Lower lobe of right lung (tissue), 2 donors: ENCODE measurements around the gene WDR3. TPM values are rescaled to one million over a fixed set of nuclear protein-coding genes. Genes with fewer than 3 reads are reported as not detected.

Experiments used
- ATAC-seq, 2 donors: fragments of 200-7000 bp; cut with Tn5 transposase; one replicate each; pipeline ENCODE4 v1.9.1; 2020 to 2022; ENCODE audit warnings: mild to moderate bottlenecking in 2 of 2, moderate library complexity in 2 of 2
- DNase-seq: peaks from one replicate; pipeline ENCODE4 v3.0.0-alpha.2; 2020
- H3K27ac ChIP-seq: fragments of 200-600 bp; one replicate; pipeline ENCODE4 v1.8.0; 2022
- H3K27me3 ChIP-seq: fragments of 200-600 bp; one replicate; pipeline ENCODE4 v1.8.0; 2022; ENCODE audit warnings: low read depth
- H3K36me3 ChIP-seq: fragments of 200-600 bp; one replicate; pipeline ENCODE4 v1.8.0; 2022; ENCODE audit warnings: mild to moderate bottlenecking
- H3K4me1 ChIP-seq: fragments of 200-600 bp; one replicate; pipeline ENCODE4 v1.8.0; 2022
- H3K4me3 ChIP-seq: fragments of 200-600 bp; one replicate; pipeline ENCODE4 v1.8.0; 2022; ENCODE audit warnings: mild to moderate bottlenecking
- H3K9me3 ChIP-seq: fragments of 200-600 bp; one replicate; pipeline ENCODE4 v1.8.0; 2022
- intact Hi-C: fragments of 100-400 bp; cut with DNase I; formaldehyde crosslinking; loops from one replicate; pipeline ENCODE4 v1.11.0; 2022
- total RNA-seq: library from RNA; stranded (reverse); fragmentation: NEBNext Ultra II Directional; extraction: Animal tissue kit (Norgen Biotek cat#: 25700); gene quantifications from one replicate; pipeline ENCODE4 v1.2.1, GENCODE V29; 2021
- TF ChIP-seq, protein P1 (sequence below): fragments of 200-600 bp; IDR thresholded peaks from one replicate; pipeline ENCODE4 v1.8.0; 2022; ENCODE audit warnings: antibody characterized with exemption, mild to moderate bottlenecking
- donor health status: DM: no; HTN: yes; CAD: no; lungs with severe emphysema.

WDR3 gene
- total RNA-seq, 1 donor from 2014 or later = 19.3 TPM

DNA sequence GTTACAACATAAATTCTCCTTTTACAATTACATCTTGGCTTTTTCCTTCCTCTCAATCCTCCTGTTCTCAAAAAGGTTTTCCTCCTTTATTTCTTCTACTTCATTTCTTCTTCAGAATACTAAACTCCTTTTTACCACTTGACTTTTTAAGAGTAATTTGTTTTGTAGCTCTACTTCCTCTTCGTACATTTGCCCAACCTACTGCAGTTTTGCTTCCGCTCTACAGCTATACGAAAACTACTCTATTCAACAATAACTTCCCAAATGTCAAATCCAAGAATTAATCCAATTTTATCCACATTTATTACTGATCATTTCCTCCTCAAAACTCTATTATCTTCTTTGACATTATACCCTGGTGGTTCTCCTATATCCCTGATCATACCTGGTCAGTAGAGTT lies 3.6 kb upstream of the WDR3 start:
- Histone ChIP-seq H3K9me3 (no peaks in the 10 kb centered on the region), H3K4me1 (peaks cover 31% of the 10 kb centered on the region), H3K27ac (no peak overlapping the region), H3K36me3 (no peaks in the 10 kb centered on the region), H3K27me3 (no peaks in the 10 kb centered on the region), H3K4me3 (no peak overlapping the region)
- TF ChIP-seq, protein P1, sequence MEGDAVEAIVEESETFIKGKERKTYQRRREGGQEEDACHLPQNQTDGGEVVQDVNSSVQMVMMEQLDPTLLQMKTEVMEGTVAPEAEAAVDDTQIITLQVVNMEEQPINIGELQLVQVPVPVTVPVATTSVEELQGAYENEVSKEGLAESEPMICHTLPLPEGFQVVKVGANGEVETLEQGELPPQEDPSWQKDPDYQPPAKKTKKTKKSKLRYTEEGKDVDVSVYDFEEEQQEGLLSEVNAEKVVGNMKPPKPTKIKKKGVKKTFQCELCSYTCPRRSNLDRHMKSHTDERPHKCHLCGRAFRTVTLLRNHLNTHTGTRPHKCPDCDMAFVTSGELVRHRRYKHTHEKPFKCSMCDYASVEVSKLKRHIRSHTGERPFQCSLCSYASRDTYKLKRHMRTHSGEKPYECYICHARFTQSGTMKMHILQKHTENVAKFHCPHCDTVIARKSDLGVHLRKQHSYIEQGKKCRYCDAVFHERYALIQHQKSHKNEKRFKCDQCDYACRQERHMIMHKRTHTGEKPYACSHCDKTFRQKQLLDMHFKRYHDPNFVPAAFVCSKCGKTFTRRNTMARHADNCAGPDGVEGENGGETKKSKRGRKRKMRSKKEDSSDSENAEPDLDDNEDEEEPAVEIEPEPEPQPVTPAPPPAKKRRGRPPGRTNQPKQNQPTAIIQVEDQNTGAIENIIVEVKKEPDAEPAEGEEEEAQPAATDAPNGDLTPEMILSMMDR = no peak
- ATAC-seq (no peak), DNase-seq (no peak)
- intact Hi-C loops = no loop called here

DNA sequence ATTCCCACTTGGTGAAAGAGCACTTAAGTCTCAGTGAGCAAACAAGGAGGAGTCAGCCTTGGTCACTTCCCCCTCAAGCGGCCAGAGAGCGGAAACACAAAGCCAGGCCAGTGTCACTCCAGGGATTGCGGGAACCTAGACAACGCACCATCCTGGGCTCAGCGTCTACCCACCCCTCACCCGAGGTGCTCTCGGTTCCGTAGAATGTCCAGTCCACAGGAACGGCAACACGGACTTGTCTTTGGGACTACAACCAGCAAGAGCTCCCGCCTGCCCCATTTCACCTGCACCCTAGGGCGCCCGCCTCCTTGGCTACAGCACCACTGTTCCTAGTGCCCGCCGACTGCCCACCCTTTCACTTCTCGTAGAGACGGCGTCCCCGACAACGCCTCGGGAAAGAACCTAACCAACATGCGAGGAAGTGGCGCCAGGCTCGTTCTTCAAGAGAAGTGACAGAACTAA lies 627 bp upstream of the WDR3 start:
- Histone ChIP-seq H3K4me1 (peaks cover 39% of the 10 kb centered on the region), H3K27me3 (no peaks in the 10 kb centered on the region), H3K4me3 (peak overlapping the region; percentile 84), H3K9me3 (no peaks in the 10 kb centered on the region), H3K36me3 (no peaks in the 10 kb centered on the region), H3K27ac (peak overlapping the region; percentile 92)
- TF ChIP-seq, protein P1 = no peak
- intact Hi-C loops = no loop called here
- ATAC-seq (peak; percentile 93 to 94), DNase-seq (peak; percentile 78)

DNA sequence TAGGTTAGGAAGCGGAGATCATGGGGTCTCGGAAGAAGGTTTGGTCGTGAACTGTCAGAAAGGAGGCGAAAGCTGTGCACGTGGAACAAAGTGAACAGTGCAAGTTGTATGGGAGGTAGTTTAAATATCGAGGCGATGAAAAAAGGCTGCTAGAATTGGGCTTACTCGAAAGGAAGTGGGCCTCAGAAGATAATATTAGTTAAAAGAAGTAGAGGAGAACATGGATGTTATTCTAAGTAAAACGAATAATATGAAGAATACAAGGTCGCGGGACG lies 571 bp downstream of the WDR3 start:
- no peaks in the 10 kb centered on the region for H3K9me3 ChIP-seq
- peaks cover 39% of the 10 kb centered on the region for H3K4me1 ChIP-seq
- no peaks in the 10 kb centered on the region for H3K27me3 ChIP-seq
- ATAC-seq (no peak), DNase-seq (no peak)
- peak overlapping the region; percentile 92 for H3K27ac ChIP-seq
- H3K4me3 ChIP-seq = peak overlapping the region; percentile 84
- intact Hi-C loops = no loop called here
- H3K36me3 ChIP-seq = peaks cover 12% of the 10 kb centered on the region
- TF ChIP-seq, protein P1 = no peak

DNA sequence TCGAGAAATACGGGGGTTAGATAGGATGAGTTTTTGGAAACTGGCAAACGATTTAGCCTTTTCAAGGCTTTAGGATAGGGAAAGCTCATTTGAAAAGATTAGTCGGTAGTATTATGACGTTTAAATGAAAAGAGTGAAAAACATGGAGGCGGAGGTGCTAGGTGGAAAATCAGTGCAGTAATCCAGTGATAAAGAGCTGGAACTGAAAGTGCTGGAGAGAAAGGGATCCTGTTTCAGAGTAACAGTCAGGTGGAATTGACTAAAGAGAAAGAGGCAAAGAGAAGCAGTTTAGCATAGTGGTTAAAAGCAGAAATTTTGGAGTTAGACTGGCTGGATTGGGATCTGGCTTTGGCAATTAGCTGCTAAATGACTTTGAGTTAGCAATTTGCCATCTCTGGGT lies 945 bp downstream of the WDR3 start:
- DNase-seq = no peak
- no peaks in the 10 kb centered on the region for H3K9me3 ChIP-seq
- H3K36me3 ChIP-seq = peaks cover 16% of the 10 kb centered on the region
- H3K27ac ChIP-seq = peak overlapping the region; percentile 92
- peak overlapping the region; percentile 84 for H3K4me3 ChIP-seq
- no peaks in the 10 kb centered on the region for H3K27me3 ChIP-seq
- TF ChIP-seq, protein P1 = no peak
- no peak for ATAC-seq
- peaks cover 39% of the 10 kb centered on the region for H3K4me1 ChIP-seq
- intact Hi-C loops = no loop called here

DNA sequence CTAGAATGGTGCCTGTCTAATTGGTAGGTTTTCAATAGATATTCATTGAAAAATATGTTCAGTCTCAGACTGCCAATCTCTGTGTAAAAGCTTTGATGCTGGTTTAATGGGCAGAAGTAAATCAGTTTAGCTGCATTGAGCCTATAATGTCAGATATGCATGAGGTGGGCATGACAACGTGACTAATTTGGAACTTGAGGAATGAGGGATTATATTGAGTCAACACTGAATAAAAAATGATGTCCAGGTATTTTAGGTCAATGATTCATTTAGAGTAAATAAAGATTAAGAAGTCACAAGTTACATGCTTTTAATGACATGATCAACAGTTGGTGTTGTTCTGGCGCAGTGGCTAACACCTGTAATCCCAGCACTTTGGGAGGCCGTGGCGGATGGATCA lies 3.0 kb downstream of the WDR3 start:
- H3K4me1 ChIP-seq = peaks cover 29% of the 10 kb centered on the region
- ATAC-seq (no peak), DNase-seq (no peak)
- no peak overlapping the region for H3K4me3 ChIP-seq
- H3K27ac ChIP-seq = no peak overlapping the region
- no peaks in the 10 kb centered on the region for H3K9me3 ChIP-seq
- H3K36me3 ChIP-seq = peaks cover 35% of the 10 kb centered on the region
- TF ChIP-seq, protein P1 = no peak
- intact Hi-C loops = no loop called here
- no peaks in the 10 kb centered on the region for H3K27me3 ChIP-seq

DNA sequence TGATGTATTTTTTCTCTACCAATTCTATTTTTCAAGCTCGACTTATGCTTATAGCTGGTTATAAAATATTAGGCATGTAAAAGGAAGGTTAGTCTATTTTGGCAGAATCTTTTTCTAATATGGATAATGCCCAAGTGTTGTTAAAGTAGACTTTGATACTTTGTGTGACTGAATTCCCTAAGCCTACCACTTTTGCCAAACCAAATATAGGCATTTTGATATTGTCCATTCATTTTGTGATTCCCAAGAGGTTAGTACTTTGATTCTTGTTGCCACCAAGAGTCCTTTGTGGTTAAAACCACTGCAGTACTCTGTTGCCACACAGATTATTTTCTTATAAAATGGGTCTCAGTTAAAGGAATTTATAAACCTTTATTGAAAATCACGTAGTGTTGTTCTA lies 4.2 kb downstream of the WDR3 start:
- no peaks in the 10 kb centered on the region for H3K9me3 ChIP-seq
- no peaks in the 10 kb centered on the region for H3K27me3 ChIP-seq

More for the DNA sequence above, 4.2 kb downstream of the WDR3 start:
- no peak overlapping the region for H3K4me3 ChIP-seq
- ATAC-seq (no peak), DNase-seq (no peak)
- TF ChIP-seq, protein P1 = no peak
- peaks cover 47% of the 10 kb centered on the region for H3K36me3 ChIP-seq
- no peak overlapping the region for H3K27ac ChIP-seq
- peaks cover 18% of the 10 kb centered on the region for H3K4me1 ChIP-seq
- intact Hi-C loops = no loop called here
